Ureter (tissue), 1 donor: ENCODE measurements around the gene YWHAG. TPM values are rescaled to one million over a fixed set of nuclear protein-coding genes. Genes with fewer than 3 reads are reported as not detected.
"Not testable (repeated sequence)": the region's sequence is repeated elsewhere in the genome, so short reads cannot be mapped to it uniquely, and the experiment has no call there.

Source experiments
- DNase-seq: peaks from one replicate; pipeline ENCODE4 v3.0.0-alpha.2; 2020; ENCODE audit warnings: low spot score
- total RNA-seq: library from RNA; stranded (reverse); gene quantifications from one replicate; pipeline ENCODE4 v1.2.4, GENCODE V29; 2023
- donor health status: DM: yes; HTN: yes; CAD: no.

Gene YWHAG
- total RNA-seq: 99.4 TPM

- DNase-seq: peak; percentile 91
These were observed at the start of gene YWHAG for GRCh38 chr7:76358481-76359110. Gene YWHAG, minus strand, starts transcription at chr7:76358991. Its CDS starts 183 bp downstream, at chr7:76358808.

- DNase-seq: no peak
These were observed 49.4 kb upstream of the YWHAG start for GRCh38 chr7:76408121-76408560.

- no peak for DNase-seq
These were observed 48.9 kb upstream of the YWHAG start for GRCh38 chr7:76407718-76408117.

GRCh38 chr7:76405738-76406137 is 46.9 kb upstream of the YWHAG start:
- DNase-seq: no peak

GRCh38 chr7:76403780-76404494 is 45.1 kb upstream of the YWHAG start:
- no peak for DNase-seq

GRCh38 chr7:76403097-76403496 is 44.3 kb upstream of the YWHAG start:
- not testable (repeated sequence) for DNase-seq

GRCh38 chr7:76400248-76400647 is 41.5 kb upstream of the YWHAG start:
- no peak for DNase-seq

GRCh38 chr7:76397409-76398183 is 38.8 kb upstream of the YWHAG start:
- peak; percentile 82 for DNase-seq

- no peak for DNase-seq
These were observed 38.1 kb upstream of the YWHAG start for GRCh38 chr7:76396864-76397263.

- DNase-seq: no peak
These were observed 37.4 kb upstream of the YWHAG start for GRCh38 chr7:76395965-76396726.

GRCh38 chr7:76395605-76395964 is 36.8 kb upstream of the YWHAG start:
- not testable (repeated sequence) for DNase-seq

- DNase-seq: no peak
These were observed 36.2 kb upstream of the YWHAG start for GRCh38 chr7:76394957-76395356.

GRCh38 chr7:76393116-76394031 is 34.6 kb upstream of the YWHAG start:
- DNase-seq: peak; percentile 94

- no peak for DNase-seq
These were observed 33.8 kb upstream of the YWHAG start for GRCh38 chr7:76392531-76393115.

- DNase-seq: no peak
These were observed 31.3 kb upstream of the YWHAG start for GRCh38 chr7:76390092-76390491.

GRCh38 chr7:76387789-76388188 is 29.0 kb upstream of the YWHAG start:
- DNase-seq: not testable (repeated sequence)

- DNase-seq: no peak
These were observed 28.0 kb upstream of the YWHAG start for GRCh38 chr7:76386691-76387260.

GRCh38 chr7:76383089-76383944 is 24.5 kb upstream of the YWHAG start:
- DNase-seq: no peak

- DNase-seq: no peak
These were observed 23.0 kb upstream of the YWHAG start for GRCh38 chr7:76381814-76382213.
